Mesenchymal stem cell (in vitro differentiated cells and primary cell): ENCODE measurements around the gene TTLL11.

Source experiments
- DNase-seq: peaks from one replicate; pipeline ENCODE4 v3.0.0-alpha.2; 2013
- H2AFZ ChIP-seq: one replicate; pipeline ENCODE4 v1.6.1; 2013; ENCODE audit warnings: low read depth, mild to moderate bottlenecking, control low read depth, inconsistent platforms, low read length, moderate library complexity
- H2AK5ac ChIP-seq: 2 replicates; pipeline ENCODE4 v1.6.1; 2013; ENCODE audit warnings: low read length, moderate library complexity, mild to moderate bottlenecking, inconsistent platforms; ENCODE audit not compliant: severe bottlenecking
- H2BK120ac ChIP-seq: one replicate; pipeline ENCODE4 v1.6.1; 2013; ENCODE audit warnings: low read depth, mild to moderate bottlenecking, inconsistent platforms, low read length, moderate library complexity
- H2BK12ac ChIP-seq, 2 experiments: one replicate each; pipeline ENCODE4 v1.6.1; 2013; ENCODE audit warnings: inconsistent platforms in 2 of 2, low read length in 2 of 2, mild to moderate bottlenecking in 2 of 2, moderate library complexity in 2 of 2, control low read depth in 1 of 2
- H2BK15ac ChIP-seq: one replicate; pipeline ENCODE4 v1.6.1; 2013; ENCODE audit warnings: mild to moderate bottlenecking, low read depth, inconsistent platforms; ENCODE audit not compliant: poor library complexity, severe bottlenecking
- H2BK5ac ChIP-seq: 2 replicates; pipeline ENCODE4 v1.6.1; 2013; ENCODE audit warnings: low read depth, mild to moderate bottlenecking, low read length, control low read depth, inconsistent platforms; ENCODE audit not compliant: poor library complexity, severe bottlenecking
- H3K14ac ChIP-seq, 2 experiments: one replicate each; pipeline ENCODE4 v1.6.1; 2013; ENCODE audit warnings: inconsistent platforms in 2 of 2, low read length in 2 of 2, control low read depth in 1 of 2, mild to moderate bottlenecking in 1 of 2, moderate library complexity in 1 of 2
- H3K18ac ChIP-seq, 2 experiments: one replicate each; pipeline ENCODE4 v1.6.1; 2013; ENCODE audit warnings: inconsistent platforms in 2 of 2, low read length in 2 of 2, control low read depth in 1 of 2, low read depth in 1 of 2, mild to moderate bottlenecking in 1 of 2
- H3K23ac ChIP-seq, 2 experiments: one replicate each; pipeline ENCODE4 v1.6.1; 2013; ENCODE audit warnings: inconsistent platforms in 2 of 2, low read length in 2 of 2, mild to moderate bottlenecking in 2 of 2, moderate library complexity in 2 of 2, control low read depth in 1 of 2
- H3K27ac ChIP-seq: 2 replicates; pipeline ENCODE4 v1.5.1; 2013; ENCODE audit warnings: mild to moderate bottlenecking, moderate library complexity, low read length, control low read depth, inconsistent platforms; ENCODE audit not compliant: poor library complexity, severe bottlenecking
- H3K27me3 ChIP-seq, 2 experiments: 2 replicates each; pipeline versions ENCODE4 v1.6.1 to v1.7.0; 2013; ENCODE audit warnings: low read length in 2 of 2, mild to moderate bottlenecking in 2 of 2, moderate library complexity in 2 of 2, control low read depth in 1 of 2, inconsistent platforms in 1 of 2; ENCODE audit not compliant: control insufficient read depth in 1 of 2, insufficient read depth in 1 of 2
- H3K36me3 ChIP-seq, 2 experiments: 2 replicates each; pipeline versions ENCODE4 v1.6.1 to v1.7.0; 2013; ENCODE audit warnings: low read length in 2 of 2, control low read depth in 1 of 2, inconsistent platforms in 1 of 2, low read depth in 1 of 2, mild to moderate bottlenecking in 1 of 2; ENCODE audit not compliant: insufficient read depth in 2 of 2, control insufficient read depth in 1 of 2
- H3K4ac ChIP-seq, 2 experiments: one replicate each; pipeline ENCODE4 v1.6.1; 2013; ENCODE audit warnings: inconsistent platforms in 2 of 2, low read length in 2 of 2, mild to moderate bottlenecking in 2 of 2, moderate library complexity in 2 of 2, control low read depth in 1 of 2, low read depth in 1 of 2
- H3K4me1 ChIP-seq: 2 replicates; pipeline ENCODE4 v1.6.1; 2013; ENCODE audit warnings: low read depth, low read length, control low read depth; ENCODE audit not compliant: control insufficient read depth, insufficient read depth
- H3K4me2 ChIP-seq: 2 replicates; pipeline ENCODE4 v1.6.1; 2013; ENCODE audit warnings: low read length, mild to moderate bottlenecking, inconsistent platforms; ENCODE audit not compliant: poor library complexity, severe bottlenecking
- H3K4me3 ChIP-seq, 2 experiments: 2 replicates each; pipeline versions ENCODE4 v1.5.1 to v1.7.0; 2013; ENCODE audit warnings: low read length in 2 of 2, mild to moderate bottlenecking in 2 of 2, control low read depth in 1 of 2, low read depth in 1 of 2; ENCODE audit not compliant: insufficient read depth in 1 of 2
- H3K79me1 ChIP-seq: replicated peaks from 2 replicates; pipeline ENCODE4 v1.6.1; 2013; ENCODE audit warnings: mild to moderate bottlenecking, control low read depth, low read length, inconsistent platforms; ENCODE audit not compliant: poor library complexity, severe bottlenecking
- H3K9ac ChIP-seq: 2 replicates; pipeline ENCODE4 v1.7.0; 2013; ENCODE audit warnings: mild to moderate bottlenecking, low read length, moderate library complexity
- H3K9me3 ChIP-seq: 2 replicates; pipeline ENCODE4 v1.7.0; 2013; ENCODE audit warnings: mild to moderate bottlenecking, low read length; ENCODE audit not compliant: control insufficient read depth
- H4K8ac ChIP-seq: one replicate; pipeline ENCODE4 v1.6.1; 2013; ENCODE audit warnings: inconsistent platforms, mild to moderate bottlenecking, low read length, moderate library complexity
- H4K91ac ChIP-seq: one replicate; pipeline ENCODE4 v1.6.1; 2013; ENCODE audit warnings: mild to moderate bottlenecking, low read length, inconsistent platforms
- WGBS: methylation state at CpG from one replicate; pipeline ENCODE4 v1.1.7; 2013; ENCODE audit warnings: mixed read lengths; 5-methylcytosine and 5-hydroxymethylcytosine counted together

The TTLL11 gene

GRCh38 chr9:122031776-122032175 lies 61.3 kb downstream of the TTLL11 start:
- H3K4me3 ChIP-seq, result peak overlapping the region in 1 of 2 experiments; percentile 62
- H2BK5ac ChIP-seq, result peak overlapping the region; percentile 83
- no peak overlapping the region for H4K8ac ChIP-seq
- H2BK12ac ChIP-seq, result no peak overlapping the region
- peaks cover 11% of the 10 kb centered on the region for H3K4me1 ChIP-seq
- H3K9ac ChIP-seq, result peak overlapping the region; percentile 55
- H2AK5ac ChIP-seq, result peak overlapping the region; percentile 71
- peak overlapping the region; percentile 96 for H3K27ac ChIP-seq
- H3K18ac ChIP-seq, result no peak overlapping the region
- H3K23ac ChIP-seq, result no peak overlapping the region
- DNase-seq, result no peak
- H2AFZ ChIP-seq, result no peak overlapping the region
- H3K79me1 ChIP-seq, result peaks cover 6% of the 10 kb centered on the region
- H3K27me3 ChIP-seq, result no peaks in the 10 kb centered on the region
- H3K36me3 ChIP-seq, result peaks cover 0 to 6% of the 10 kb centered on the region in 2 experiments
- no peak overlapping the region for H4K91ac ChIP-seq
- no peak overlapping the region for H2BK120ac ChIP-seq
- peak overlapping the region in 1 of 2 experiments; percentile 39 for H3K14ac ChIP-seq
- no peak overlapping the region for H3K4ac ChIP-seq
- no peak overlapping the region for H2BK15ac ChIP-seq
- 92% methylated on average over 4 of the region's 7 CpGs for WGBS
- H3K4me2 ChIP-seq, result peak overlapping the region; percentile 49
- H3K9me3 ChIP-seq, result no peaks in the 10 kb centered on the region

DNA sequence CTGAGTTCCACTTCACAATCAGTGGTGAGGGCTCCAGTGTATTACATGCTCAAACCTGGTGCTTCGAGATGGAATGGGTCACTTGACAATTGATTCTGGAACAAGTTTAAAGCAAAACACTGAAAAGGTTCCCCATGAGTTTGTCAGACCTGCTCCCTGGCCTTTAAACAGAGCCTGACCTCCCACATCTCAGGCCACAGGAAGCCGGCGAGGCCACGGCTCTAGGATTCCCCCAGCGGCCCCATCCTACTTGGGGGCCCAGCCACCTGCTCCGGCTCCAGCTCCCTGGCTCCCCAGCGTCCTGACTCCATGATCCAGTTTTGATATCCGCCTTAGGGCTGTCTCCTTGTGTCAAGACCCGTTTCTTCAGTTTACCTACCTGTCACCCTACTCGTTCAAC lies 62.0 kb downstream of the TTLL11 start:
- H3K9ac ChIP-seq, result no peak overlapping the region

GRCh38 chr9:122030357-122030756 lies 62.8 kb downstream of the TTLL11 start:
- H2AFZ ChIP-seq, result no peak overlapping the region
- no peak overlapping the region for H3K14ac ChIP-seq
- no peak overlapping the region for H2BK15ac ChIP-seq
- H2BK120ac ChIP-seq, result no peak overlapping the region
- 100% methylated on average over 3 of the region's 4 CpGs for WGBS
- H2AK5ac ChIP-seq, result no peak overlapping the region
- H4K8ac ChIP-seq, result no peak overlapping the region
- H3K4me2 ChIP-seq, result no peak overlapping the region
- H3K4me1 ChIP-seq, result peaks cover 11% of the 10 kb centered on the region
- no peak overlapping the region for H2BK5ac ChIP-seq
- H3K4ac ChIP-seq, result no peak overlapping the region
- H3K36me3 ChIP-seq, result peaks cover 0 to 12% of the 10 kb centered on the region in 2 experiments
- H3K9ac ChIP-seq, result no peak overlapping the region
- H2BK12ac ChIP-seq, result no peak overlapping the region
- no peak overlapping the region for H4K91ac ChIP-seq
- DNase-seq, result no peak
- no peak overlapping the region for H3K4me3 ChIP-seq
- no peak overlapping the region for H3K23ac ChIP-seq
- no peaks in the 10 kb centered on the region for H3K27me3 ChIP-seq
- H3K27ac ChIP-seq, result no peak overlapping the region
- H3K9me3 ChIP-seq, result no peaks in the 10 kb centered on the region
- no peak overlapping the region for H3K18ac ChIP-seq
- peaks cover 6% of the 10 kb centered on the region for H3K79me1 ChIP-seq

More for the DNA sequence above, 62.0 kb downstream of the TTLL11 start:
- H3K9me3 ChIP-seq, result no peaks in the 10 kb centered on the region
- no peaks in the 10 kb centered on the region for H3K27me3 ChIP-seq
- H2AK5ac ChIP-seq, result peak overlapping the region; percentile 71
- H2AFZ ChIP-seq, result no peak overlapping the region
- H3K18ac ChIP-seq, result no peak overlapping the region
- peak overlapping the region; percentile 83 for H2BK5ac ChIP-seq
- H4K91ac ChIP-seq, result no peak overlapping the region
- 83% methylated on average over 10 of the region's 10 CpGs for WGBS
- no peak overlapping the region for H3K4ac ChIP-seq
- H2BK120ac ChIP-seq, result no peak overlapping the region
- H3K4me2 ChIP-seq, result peak overlapping the region; percentile 49
- H3K23ac ChIP-seq, result no peak overlapping the region
- H4K8ac ChIP-seq, result no peak overlapping the region
- H3K14ac ChIP-seq, result no peak overlapping the region
- H3K36me3 ChIP-seq, result peaks cover 0 to 6% of the 10 kb centered on the region in 2 experiments
- no peak overlapping the region for H2BK12ac ChIP-seq
- H2BK15ac ChIP-seq, result no peak overlapping the region
- H3K79me1 ChIP-seq, result peaks cover 6% of the 10 kb centered on the region
- peaks cover 11% of the 10 kb centered on the region for H3K4me1 ChIP-seq
- peak overlapping the region; percentile 88 for H3K27ac ChIP-seq
- no peak overlapping the region for H3K4me3 ChIP-seq
- DNase-seq, result no peak

GRCh38 chr9:122029898-122030297 lies 63.2 kb downstream of the TTLL11 start:
- Histone ChIP-seq H3K36me3 (peaks cover 0 to 12% of the 10 kb centered on the region in 2 experiments), H3K9ac (no peak overlapping the region), H3K4me3 (no peak overlapping the region), H3K4ac (no peak overlapping the region), H3K4me2 (no peak overlapping the region), H2AFZ (no peak overlapping the region), H3K23ac (no peak overlapping the region), H3K14ac (no peak overlapping the region), H3K4me1 (peaks cover 11% of the 10 kb centered on the region), H2BK15ac (no peak overlapping the region), H4K8ac (peak overlapping the region; percentile 4), H2BK120ac (no peak overlapping the region), H2BK12ac (no peak overlapping the region), H2AK5ac (peak overlapping the region; percentile 78), H4K91ac (no peak overlapping the region), H3K9me3 (no peaks in the 10 kb centered on the region), H2BK5ac (no peak overlapping the region), H3K18ac (no peak overlapping the region), H3K79me1 (peaks cover 5% of the 10 kb centered on the region), H3K27ac (no peak overlapping the region), H3K27me3 (no peaks in the 10 kb centered on the region)
- no peak for DNase-seq
- 93% methylated on average over 3 of the region's 3 CpGs for WGBS
